GM23248 (cell line): ENCODE data around the gene LMF1.

Source experiments
- EZH2 ChIP-seq: fragments of 200-600 bp; sonication (generic); IDR thresholded peaks from 2 replicates; pipeline ENCODE4 v1.6.1; 2018; ENCODE audit warnings: antibody characterized with exemption, mild to moderate bottlenecking; ENCODE audit not compliant: insufficient read depth, poor library complexity, severe bottlenecking
- EZH2phosphoT487 ChIP-seq: fragments of 200-600 bp; sonication (generic); IDR thresholded peaks from 2 replicates; pipeline ENCODE4 v1.6.1; 2018; ENCODE audit warnings: antibody characterized with exemption, moderate library complexity, mild to moderate bottlenecking, low read depth; ENCODE audit not compliant: insufficient read depth

GRCh38 chr16:853981-854807 is 116.6 kb downstream of the LMF1 start:
- no peak for TF ChIP-seq EZH2phosphoT487
- TF ChIP-seq EZH2: no peak
